GM12878 (cell line): ENCODE data around the gene KRTAP10-2. TPM values are rescaled to one million over a fixed set of nuclear protein-coding genes. Genes with fewer than 3 reads are reported as not detected.

Source experiments
- ATAC-seq: fragments of 200-7000 bp; cut with Tn5 transposase; 3 replicates; pipeline ENCODE4 v1.9.1; 2020; ENCODE audit warnings: mild to moderate bottlenecking, moderate library complexity
- BruUV-seq: library from RNA; stranded (reverse); fragments of 400-500 nt; replicated peaks from 2 replicates; lab custom pipeline; 2021; lab: Mats Ljungman, UMichigan
- CTCF ChIA-PET: fragments of 300-600 bp; sonication (Branson Sonifier 250); formaldehyde crosslinking; extraction: SDS; loops from one replicate; lab custom pipeline; 2021; ENCODE audit warnings: inconsistent platforms; lab: Yijun Ruan, JAX
- POLR2A ChIA-PET: fragments of 350-600 bp; formaldehyde crosslinking; extraction: SDS; loops from one replicate; lab custom pipeline; 2021; ENCODE audit warnings: inconsistent platforms; lab: Charles Lee
- RAD21 ChIA-PET: fragments of 300-600 bp; sonication (Branson Sonifier 250); formaldehyde crosslinking; loops from one replicate; lab custom pipeline; 2023; ENCODE audit warnings: antibody characterized with exemption; ENCODE audit not compliant: unreplicated experiment; lab: Charles Lee
- SMC1A ChIA-PET: fragments of 300-600 bp; sonication (Branson Sonifier 250); formaldehyde crosslinking; loops from one replicate; lab custom pipeline; 2023; ENCODE audit not compliant: unreplicated experiment, uncharacterized antibody; lab: Charles Lee
- DNase-seq: peaks from one replicate; pipeline ENCODE4 v3.0.0-alpha.2; 2011; ENCODE audit warnings: low read depth, low spot score
- FAIRE-seq: peaks from 3 replicates; lab custom pipeline; 2011; peaks lifted over from hg19 to GRCh38; lab: Jason Lieb, UNC
- H2AFZ ChIP-seq: 2 replicates; pipeline ENCODE4 v1.6.0; 2011; ENCODE audit warnings: low read depth, low read length, control low read depth; ENCODE audit not compliant: control insufficient read depth
- H3K27ac ChIP-seq: 2 replicates; pipeline ENCODE4 v1.5.1; 2011; ENCODE audit warnings: control low read depth; ENCODE audit not compliant: control insufficient read depth, insufficient read depth
- H3K27me3 ChIP-seq, 2 experiments: replicated peaks in 1 of 2; 2 replicates each; pipeline versions ENCODE4 v1.6.0 to v1.6.1; 2011; ENCODE audit warnings: low read length in 1 of 2; ENCODE audit not compliant: control insufficient read depth in 2 of 2, insufficient read depth in 2 of 2
- H3K36me3 ChIP-seq, 2 experiments: 2 replicates each; pipeline ENCODE4 v1.5.1; 2011; ENCODE audit warnings: low read length in 1 of 2; ENCODE audit not compliant: control insufficient read depth in 2 of 2, insufficient read depth in 2 of 2
- H3K4me1 ChIP-seq: 2 replicates; pipeline ENCODE4 v1.6.1; 2011; ENCODE audit warnings: mild to moderate bottlenecking, low read length, moderate library complexity, mixed read lengths; ENCODE audit not compliant: control insufficient read depth, insufficient read depth
- H3K4me2 ChIP-seq: 2 replicates; pipeline ENCODE4 v1.6.0; 2011; ENCODE audit warnings: control low read depth; ENCODE audit not compliant: control insufficient read depth, insufficient read depth
- H3K4me3 ChIP-seq: fragments of 200-600 bp; sonication (generic); 2 replicates; pipeline ENCODE4 v1.5.1; 2016
- H3K79me2 ChIP-seq: 2 replicates; pipeline ENCODE4 v1.6.0; 2011; ENCODE audit warnings: low read length; ENCODE audit not compliant: control insufficient read depth, insufficient read depth
- H3K9ac ChIP-seq: 2 replicates; pipeline ENCODE4 v1.8.0; 2011; ENCODE audit warnings: low read length, control low read depth, mixed read lengths; ENCODE audit not compliant: control insufficient read depth, insufficient read depth
- H3K9me3 ChIP-seq: replicated peaks from 3 replicates; pipeline ENCODE4 v1.5.1; 2011; ENCODE audit warnings: mild to moderate bottlenecking, low read length; ENCODE audit not compliant: control insufficient read depth, insufficient read depth
- H4K20me1 ChIP-seq: 2 replicates; pipeline ENCODE4 v1.6.0; 2011; ENCODE audit not compliant: control insufficient read depth, insufficient read depth
- ASH2L ChIP-seq: fragments of 300-600, 200-600 bp; sonication (generic); IDR thresholded peaks from 2 replicates; pipeline ENCODE4 v1.6.1; 2017; ENCODE audit warnings: low read depth, mild to moderate bottlenecking, borderline replicate concordance
- BCLAF1 ChIP-seq: fragments of 450-650 bp; IDR thresholded peaks from 2 replicates; pipeline ENCODE4 v1.6.1; 2017; ENCODE audit warnings: antibody characterized with exemption, mild to moderate bottlenecking, moderate library complexity
- BMI1 ChIP-seq: fragments of 450-650 bp; IDR thresholded peaks from 2 replicates; pipeline ENCODE4 v1.6.1; 2016; ENCODE audit warnings: mild to moderate bottlenecking, moderate library complexity, borderline replicate concordance
- CEBPZ ChIP-seq: fragments of 150-350 bp; IDR thresholded peaks from 2 replicates; pipeline ENCODE4 v1.6.1; 2016; ENCODE audit warnings: low read depth, low read length
- EED ChIP-seq: sonication (generic); IDR thresholded peaks from 2 replicates; pipeline ENCODE4 v1.6.1; 2016; ENCODE audit warnings: antibody characterized with exemption, low read depth
- HCFC1 ChIP-seq: fragments of 150-350 bp; IDR thresholded peaks from 2 replicates; pipeline ENCODE4 v1.6.1; 2014; ENCODE audit warnings: low read length
- IKZF1 ChIP-seq: fragments of 450-650 bp; conservative IDR thresholded peaks from 2 replicates; pipeline ENCODE4 v1.6.1; 2017; ENCODE audit warnings: antibody characterized with exemption, mild to moderate bottlenecking
- MEF2A ChIP-seq: IDR thresholded peaks from 2 replicates; pipeline ENCODE4 v1.6.1; 2011; ENCODE audit warnings: low read depth, mild to moderate bottlenecking, low read length, moderate library complexity; ENCODE audit not compliant: insufficient read depth
- NRF1 ChIP-seq: conservative IDR thresholded peaks from 2 replicates; pipeline ENCODE4 v1.6.1; 2011; ENCODE audit warnings: mild to moderate bottlenecking, low read depth, low read length, improper control_type of control experiment
- RBBP5 ChIP-seq: fragments of 200-600 bp; sonication (generic); conservative IDR thresholded peaks from 2 replicates; pipeline ENCODE4 v1.6.1; 2016
- SREBF1 ChIP-seq: IDR thresholded peaks from 2 replicates; pipeline ENCODE4 v1.6.1; 2012; ENCODE audit warnings: mild to moderate bottlenecking, low read length
- SREBF2 ChIP-seq: IDR thresholded peaks from 2 replicates; pipeline ENCODE4 v1.6.1; 2012; ENCODE audit warnings: mild to moderate bottlenecking, low read length
- SUPT20H ChIP-seq: IDR thresholded peaks from 2 replicates; pipeline ENCODE4 v1.6.1; 2011; ENCODE audit warnings: low read depth, mild to moderate bottlenecking, low read length, moderate library complexity, borderline replicate concordance; ENCODE audit not compliant: control insufficient read depth
- TAF1 ChIP-seq: IDR thresholded peaks from 2 replicates; pipeline ENCODE4 v1.6.1; 2011; ENCODE audit warnings: mild to moderate bottlenecking, low read depth, low read length, borderline replicate concordance
- ZBTB40 ChIP-seq: fragments of 450-650 bp; IDR thresholded peaks from 2 replicates; pipeline ENCODE4 v1.6.1; 2016; ENCODE audit warnings: mild to moderate bottlenecking, moderate library complexity, borderline replicate concordance
- ZNF274 ChIP-seq: IDR thresholded peaks from one replicate; pipeline ENCODE4 v1.8.0; 2011; ENCODE audit not compliant: insufficient read length, insufficient read depth
- ZSCAN29 ChIP-seq: fragments of 450-650 bp; IDR thresholded peaks from 2 replicates; pipeline ENCODE4 v1.6.1; 2017; ENCODE audit warnings: mild to moderate bottlenecking, moderate library complexity
- WGBS: methylation state at CpG from one replicate; pipeline ENCODE4 v1.1.6; 2016; ENCODE audit warnings: low lambda C conversion rate; ENCODE audit not compliant: insufficient replicate concordance, insufficient coverage; ENCODE audit errors: missing lambda C conversion rate; 5-methylcytosine and 5-hydroxymethylcytosine counted together
- in situ Hi-C: fragments of 300-500 bp; cut with MboI; formaldehyde crosslinking; loops from 9 replicates; pipeline ENCODE4 v1.14.3; 2018; ENCODE audit warnings: mixed read lengths
- intact Hi-C: fragments of 100-400 bp; cut with micrococcal nuclease; formaldehyde crosslinking; loops from one replicate; pipeline ENCODE4 v1.14.2; 2022; ENCODE audit not compliant: unreplicated experiment
- polyA plus RNA-seq, 11 experiments: library from polyadenylated mRNA; depleted of rRNA in 4 of 11; unstranded in 6 of 11; stranded (reverse) in 5 of 11; fragments of >200 nt; fragmentation: Nextera tagmentation in 4 of 11; fragmentation: Illumina TruSeq in 1 of 11; extraction: Ambion mirVana in 4 of 11; extraction: Trizol in 1 of 11; gene quantifications; 1 replicate in 1 of 11; 2 replicates in 10 of 11; pipeline versions ENCODE4 v1.2.1 to v1.2.3, GENCODE V29; 2011 to 2016; ENCODE audit warnings: inconsistent platforms in 2 of 11, missing spikeins in 2 of 11, low read depth in 1 of 11
- total RNA-seq, 4 experiments: library from RNA; depleted of rRNA in 3 of 4; stranded (reverse); fragments of >200 nt in 3 of 4; fragmentation: Illumina TruSeq in 1 of 4; extraction: Trizol in 1 of 4; gene quantifications; 2 replicates each; pipeline versions ENCODE4 v1.2.1 to v1.2.3, GENCODE V29; 2013 to 2021

The KRTAP10-2 gene
- total and polyA plus RNA-seq, 10 of the 15 experiments (the other 5 are each of a cell fraction or from before 2014, with no cell fraction given) = not detected

GRCh38 chr21:44539046-44539445 is 12.3 kb downstream of the KRTAP10-2 start:
- H3K36me3 ChIP-seq = no peaks in the 10 kb centered on the region
- BruUV-seq = no TSS peak
- no peak for ATAC-seq
- H3K27me3 ChIP-seq = no peaks in the 10 kb centered on the region
- H3K9ac ChIP-seq = no peak overlapping the region
- in situ Hi-C loops (no loop called here), intact Hi-C loops (no loop called here)
- ChIA-PET CTCF (no interaction called here), SMC1A (no interaction called here), POLR2A (no interaction called here), RAD21 (no interaction called here)
- no peak overlapping the region for H3K27ac ChIP-seq
- WGBS = 35% methylated on average over 8 of the region's 14 CpGs
- H3K4me2 ChIP-seq = no peak overlapping the region
- FAIRE-seq = no peak
- no peaks in the 10 kb centered on the region; the same call in 2 of the 3 replicates for H3K9me3 ChIP-seq
- no peaks in the 10 kb centered on the region for H3K79me2 ChIP-seq
- H3K4me3 ChIP-seq = no peak overlapping the region
- no peaks in the 10 kb centered on the region for H4K20me1 ChIP-seq
- H3K4me1 ChIP-seq = no peaks in the 10 kb centered on the region
- no peak overlapping the region for H2AFZ ChIP-seq
- no peak for DNase-seq
- TF ChIP-seq ZNF274 = no peak
- no peak for TF ChIP-seq CEBPZ
- TF ChIP-seq SREBF2 = no peak
- TF ChIP-seq SREBF1 = no peak
- TF ChIP-seq TAF1 = no peak
- TF ChIP-seq ZSCAN29 = no peak
- no peak for TF ChIP-seq IKZF1
- TF ChIP-seq EED = no peak
- TF ChIP-seq BCLAF1 = no peak
- no peak for TF ChIP-seq MEF2A
- TF ChIP-seq HCFC1 = no peak
- TF ChIP-seq ASH2L = no peak
- no peak for TF ChIP-seq BMI1
- no peak for TF ChIP-seq RBBP5
- no peak for TF ChIP-seq ZBTB40
- no peak for TF ChIP-seq NRF1
- no peak for TF ChIP-seq SUPT20H
